Raji (cell line): ENCODE data around the gene DYRK1A.

Source experiments
- POLR2A ChIP-seq: IDR thresholded peaks from 2 replicates; pipeline ENCODE4 v1.6.1; 2011; ENCODE audit warnings: low read depth, low read length, control low read depth; ENCODE audit not compliant: insufficient read depth

Gene DYRK1A

DNA sequence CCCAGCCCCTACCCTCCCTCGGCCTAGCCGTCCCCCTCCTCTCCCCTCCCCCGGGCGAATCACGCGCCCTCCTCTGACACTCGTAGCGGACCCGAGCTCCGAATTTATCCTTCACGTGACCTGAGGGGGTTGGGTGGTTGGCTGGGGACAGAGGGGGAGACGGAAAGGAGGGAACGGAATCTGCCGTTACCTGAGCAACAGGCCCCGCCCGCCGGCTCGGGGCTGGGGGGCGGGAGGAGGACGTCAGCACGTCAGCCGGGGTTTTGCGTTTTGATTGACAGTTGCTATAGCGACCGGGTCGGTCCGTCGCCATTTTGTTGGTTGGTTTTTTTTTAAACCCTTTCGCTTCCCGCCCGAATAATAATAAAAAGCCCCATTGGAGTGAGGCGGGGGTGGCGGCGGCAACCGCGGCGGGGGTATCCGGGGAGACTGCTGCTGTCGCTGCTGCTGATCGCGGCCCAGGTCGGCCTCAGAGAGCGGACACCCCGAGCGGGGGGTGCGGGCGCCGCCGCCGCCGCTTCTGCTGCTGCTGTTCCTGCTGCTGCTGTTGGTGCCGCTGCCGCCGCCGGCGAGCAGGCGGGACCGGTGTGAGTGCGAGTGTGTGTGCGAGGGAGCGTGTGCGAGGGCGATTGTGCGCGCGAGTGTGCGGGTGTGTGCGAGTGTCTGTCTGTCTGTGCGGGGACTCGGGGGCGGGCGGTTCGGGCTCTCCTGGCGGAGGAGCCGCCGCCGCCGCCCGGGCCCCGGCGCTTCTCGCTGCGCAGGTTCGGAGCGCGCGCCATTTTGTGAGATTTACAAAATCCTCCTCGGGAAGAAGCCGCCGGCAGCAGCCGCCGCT is at the start of gene DYRK1A:
Gene DYRK1A (plus strand): TSS at position 292 of the 835 bp plus-strand sequence. CDS start 53,602 bp downstream, outside the sequence.
- TF ChIP-seq POLR2A: peak; percentile 56

- TF ChIP-seq POLR2A: no peak
Measured at GRCh38 chr21:37319551-37319950, 47.0 kb upstream of the DYRK1A start.

GRCh38 chr21:37322084-37322483 is 44.5 kb upstream of the DYRK1A start:
- TF ChIP-seq POLR2A: no peak

DNA sequence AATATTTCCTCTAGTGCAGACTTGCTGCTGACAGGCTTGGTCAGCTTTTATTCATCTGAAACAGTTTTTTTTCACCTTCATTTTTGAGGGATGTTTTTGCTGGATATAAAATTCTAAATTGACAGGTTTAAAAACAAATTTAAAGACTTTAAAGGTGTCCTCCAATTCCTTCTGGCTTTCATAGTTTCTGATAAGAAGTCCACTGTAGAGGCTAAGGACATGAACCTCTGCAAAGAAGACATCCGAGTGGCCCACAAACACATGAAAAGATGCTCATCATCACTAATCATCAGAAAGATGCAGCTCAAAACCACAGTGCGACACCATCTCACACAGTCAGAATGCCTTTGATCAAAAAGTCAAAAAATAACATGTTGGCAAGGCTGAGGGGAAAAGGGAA is 42.0 kb upstream of the DYRK1A start:
- no peak for TF ChIP-seq POLR2A

- TF ChIP-seq POLR2A: no peak
Measured at GRCh38 chr21:37331411-37331810, 35.2 kb upstream of the DYRK1A start.

GRCh38 chr21:37335053-37335452 is 31.5 kb upstream of the DYRK1A start:
- TF ChIP-seq POLR2A: no peak

DNA sequence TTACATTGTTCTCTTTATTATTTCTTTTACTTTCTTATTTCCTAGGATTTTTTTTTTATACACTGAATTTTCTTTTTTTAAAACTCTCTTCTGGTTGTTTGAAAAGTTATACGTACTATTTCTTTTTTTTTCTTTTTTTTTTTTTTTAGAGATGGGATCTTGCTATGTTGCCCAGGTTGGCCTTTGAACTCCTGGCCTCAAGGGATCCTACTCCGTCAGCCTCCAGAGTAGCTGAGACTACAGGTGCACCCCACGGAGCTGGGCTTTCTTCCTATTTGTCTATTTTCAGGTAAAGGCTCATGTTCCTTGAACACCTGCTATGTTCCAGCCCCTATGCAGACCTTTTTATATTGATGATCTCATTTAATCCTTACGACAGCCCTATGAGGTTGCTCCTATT is 29.4 kb upstream of the DYRK1A start:
- no peak for TF ChIP-seq POLR2A

- no peak for TF ChIP-seq POLR2A
Measured at GRCh38 chr21:37337831-37338230, 28.7 kb upstream of the DYRK1A start.

DNA sequence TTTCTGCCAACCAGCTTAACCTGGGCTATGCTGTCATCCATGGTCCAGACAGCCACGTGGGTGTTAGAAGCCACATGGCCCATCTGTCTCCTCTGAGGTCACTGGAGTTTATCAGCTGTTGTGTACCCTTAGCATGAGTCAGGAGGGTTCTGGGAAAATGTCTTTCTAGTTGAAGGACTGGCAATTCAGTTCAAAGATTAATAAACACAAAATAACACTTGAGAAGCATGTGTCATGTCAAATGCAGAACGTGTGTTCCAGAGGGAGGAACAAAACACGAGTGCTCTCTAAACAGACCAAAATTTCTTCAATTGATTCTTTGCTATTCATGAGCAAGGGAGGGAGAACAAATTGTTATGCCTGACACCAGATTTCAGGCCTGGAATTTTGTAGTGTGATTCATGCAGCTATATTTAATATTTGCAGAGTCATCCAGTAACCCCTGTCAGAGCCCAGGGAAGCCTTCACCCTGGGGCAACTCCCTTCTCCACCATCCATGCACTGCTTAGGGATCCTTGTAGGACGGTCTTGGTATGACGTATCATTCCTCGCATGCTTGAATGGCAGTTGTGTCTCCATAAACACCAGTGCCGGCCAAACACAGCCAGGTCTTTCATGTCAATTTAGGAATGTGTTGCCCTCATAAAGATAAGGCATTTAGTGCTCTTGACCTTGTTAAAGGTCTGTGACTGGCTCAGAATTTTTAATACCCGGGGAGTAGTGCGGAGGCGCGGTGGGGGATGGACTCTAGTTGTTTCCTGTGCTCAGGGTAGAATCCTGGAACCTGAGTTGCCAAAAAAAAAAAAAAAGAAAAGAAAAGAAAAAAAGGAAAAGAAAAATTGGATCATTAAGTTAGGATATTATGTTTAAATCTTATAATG is 27.7 kb upstream of the DYRK1A start:
- TF ChIP-seq POLR2A: no peak

DNA sequence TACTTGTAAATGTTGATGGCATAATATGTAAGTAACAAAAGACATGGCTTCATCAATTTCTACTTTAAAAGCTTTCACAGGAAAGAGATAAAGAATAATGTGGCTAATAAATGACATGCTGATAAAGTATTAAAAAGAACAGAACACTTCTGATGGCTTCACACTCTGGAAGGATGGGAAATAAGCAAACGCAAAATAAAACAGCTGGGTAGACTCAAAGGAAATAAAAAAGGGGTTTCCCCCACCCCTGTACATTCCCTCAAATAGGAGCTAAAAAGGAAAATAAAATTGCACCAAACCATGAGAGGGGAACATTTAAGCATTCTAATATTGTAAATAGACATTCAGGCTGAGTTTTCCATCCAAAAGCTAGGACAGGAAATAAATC is 27.0 kb upstream of the DYRK1A start:
- TF ChIP-seq POLR2A: no peak

DNA sequence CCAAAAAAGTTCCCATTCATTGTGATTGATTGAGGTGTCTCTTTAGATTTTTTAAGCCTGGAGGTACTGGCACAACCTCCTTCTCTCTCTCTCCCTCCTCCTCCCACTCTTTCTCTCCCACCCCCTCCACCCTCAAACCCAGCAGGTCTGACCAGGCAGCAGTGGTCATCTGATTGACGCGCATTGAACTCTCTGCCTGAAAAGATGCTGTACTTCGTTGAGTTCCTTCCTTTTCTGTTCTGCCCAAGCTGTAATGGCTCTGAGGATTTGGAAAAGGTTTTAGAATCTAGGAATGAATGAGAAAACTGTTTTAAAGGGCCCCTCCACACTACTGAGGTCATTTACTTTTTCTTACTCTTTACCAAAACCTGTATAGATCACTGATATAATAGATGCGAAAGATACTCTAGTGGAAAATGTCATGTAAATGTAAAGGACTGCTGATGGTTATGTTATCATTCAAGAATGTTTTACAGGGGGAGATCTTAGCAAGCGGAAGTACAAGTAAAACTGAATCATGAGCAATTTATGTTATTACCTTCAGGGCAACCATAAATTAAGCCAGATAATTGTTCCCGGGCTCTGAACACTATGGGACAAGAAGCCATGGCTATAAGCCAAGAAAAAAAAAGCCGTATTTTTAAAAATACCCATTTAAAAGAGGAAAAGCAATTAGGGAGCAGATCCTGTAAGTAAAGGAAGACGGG is 25.2 kb upstream of the DYRK1A start:
- no peak for TF ChIP-seq POLR2A

- no peak for TF ChIP-seq POLR2A
Measured at GRCh38 chr21:37342046-37342632, 24.4 kb upstream of the DYRK1A start.

DNA sequence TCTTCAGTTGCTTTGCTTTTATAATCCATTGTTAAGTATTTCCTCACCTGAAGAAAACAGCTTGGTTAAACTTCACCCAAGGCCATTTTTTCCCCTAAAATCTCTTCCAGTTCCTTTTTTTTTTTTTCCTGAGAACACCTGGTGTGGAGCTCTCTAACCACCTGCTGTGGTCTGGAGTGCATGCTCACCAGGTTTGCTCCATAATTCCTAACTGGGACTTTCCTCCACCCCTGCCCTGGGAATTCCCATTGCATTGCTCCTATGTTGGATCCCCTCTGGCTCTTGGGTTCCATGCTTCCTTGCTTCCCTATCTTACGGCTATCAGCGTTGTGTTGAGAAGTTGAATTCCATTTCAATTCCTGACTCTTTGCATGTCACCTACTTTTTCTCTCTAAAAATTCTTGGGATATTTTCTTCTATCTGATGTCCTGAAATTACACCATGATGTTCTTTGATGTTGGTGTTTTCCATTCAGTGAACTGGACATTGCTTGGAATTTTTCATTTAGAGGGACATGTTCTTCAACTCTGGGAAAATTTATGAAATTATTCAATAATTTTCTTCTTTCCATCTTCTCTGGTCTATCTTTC is 19.6 kb upstream of the DYRK1A start:
- no peak for TF ChIP-seq POLR2A

- no peak for TF ChIP-seq POLR2A
Measured at GRCh38 chr21:37348664-37349063, 17.9 kb upstream of the DYRK1A start.

DNA sequence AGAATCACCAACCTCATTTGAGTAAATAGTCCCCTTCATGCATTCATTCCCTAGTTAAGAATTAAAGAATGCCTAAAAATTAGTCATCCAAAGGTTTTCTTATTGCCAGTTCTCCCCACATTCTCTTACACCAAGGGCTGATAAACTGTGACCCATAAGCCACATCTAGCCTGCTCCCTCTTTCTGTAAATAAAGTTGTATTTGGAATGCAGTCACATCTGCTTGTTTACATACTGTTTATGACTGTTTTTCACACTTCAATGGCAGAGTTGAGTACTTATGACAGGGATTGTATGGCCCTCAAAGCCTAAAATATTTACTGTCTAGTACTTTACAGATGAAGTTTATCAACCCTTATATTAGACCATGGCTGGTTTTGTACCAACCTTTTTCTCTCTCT is 16.1 kb upstream of the DYRK1A start:
- no peak for TF ChIP-seq POLR2A
